ENCODE results near the gene SORCS3.
A peak's percentile ranks its signal among the peaks of the same experiment; 100 is the strongest.

DNA sequence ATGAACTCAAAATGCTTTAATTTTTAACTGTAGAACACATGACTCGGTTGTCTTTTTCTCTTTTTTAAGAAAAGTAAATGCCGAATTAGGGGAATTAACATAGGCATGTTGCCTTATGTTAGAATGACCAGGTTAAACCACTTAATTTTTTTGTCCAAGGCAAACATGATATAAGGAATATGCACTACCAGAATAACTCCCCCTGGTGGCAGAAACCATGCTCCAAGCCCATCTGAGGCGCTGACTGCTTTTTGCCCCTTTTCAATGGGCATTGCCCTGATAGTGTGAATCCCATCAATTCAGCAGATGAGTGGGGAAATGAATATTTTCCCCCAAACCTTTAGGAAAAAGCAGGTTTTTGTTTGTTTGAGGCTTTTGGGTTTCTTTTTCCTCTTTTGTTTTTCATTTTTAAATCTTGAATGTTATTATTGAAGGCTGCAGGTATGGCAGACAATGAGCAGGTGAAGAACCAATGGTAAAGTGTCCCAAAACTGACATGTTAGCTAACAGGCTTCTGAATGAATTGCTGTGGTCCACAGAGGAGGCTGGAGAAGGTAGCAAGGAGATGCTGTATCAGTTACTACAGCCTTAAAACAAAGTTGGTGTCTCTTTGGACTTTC, 284.3 kb downstream of the SORCS3 start:
- TF ChIP-seq, protein P1, sequence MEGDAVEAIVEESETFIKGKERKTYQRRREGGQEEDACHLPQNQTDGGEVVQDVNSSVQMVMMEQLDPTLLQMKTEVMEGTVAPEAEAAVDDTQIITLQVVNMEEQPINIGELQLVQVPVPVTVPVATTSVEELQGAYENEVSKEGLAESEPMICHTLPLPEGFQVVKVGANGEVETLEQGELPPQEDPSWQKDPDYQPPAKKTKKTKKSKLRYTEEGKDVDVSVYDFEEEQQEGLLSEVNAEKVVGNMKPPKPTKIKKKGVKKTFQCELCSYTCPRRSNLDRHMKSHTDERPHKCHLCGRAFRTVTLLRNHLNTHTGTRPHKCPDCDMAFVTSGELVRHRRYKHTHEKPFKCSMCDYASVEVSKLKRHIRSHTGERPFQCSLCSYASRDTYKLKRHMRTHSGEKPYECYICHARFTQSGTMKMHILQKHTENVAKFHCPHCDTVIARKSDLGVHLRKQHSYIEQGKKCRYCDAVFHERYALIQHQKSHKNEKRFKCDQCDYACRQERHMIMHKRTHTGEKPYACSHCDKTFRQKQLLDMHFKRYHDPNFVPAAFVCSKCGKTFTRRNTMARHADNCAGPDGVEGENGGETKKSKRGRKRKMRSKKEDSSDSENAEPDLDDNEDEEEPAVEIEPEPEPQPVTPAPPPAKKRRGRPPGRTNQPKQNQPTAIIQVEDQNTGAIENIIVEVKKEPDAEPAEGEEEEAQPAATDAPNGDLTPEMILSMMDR (IDR thresholded peaks at IDR 0.05), result peak; percentile 88
- no peak for TF ChIP-seq EZH2 (IDR thresholded peaks at IDR 0.05)

Data from neural progenitor cell (in vitro differentiated cells).